SK-N-SH (cell line): Measurements from ENCODE around the gene GSK3A. TPM values are rescaled to one million over a fixed set of nuclear protein-coding genes. Genes with fewer than 3 reads are reported as not detected.

Experiments used
- CTCF ChIA-PET: fragments of 300-600, 350-600 bp; formaldehyde crosslinking; extraction: SDS; loops from one replicate; lab custom pipeline; 2021; lab: Yijun Ruan, JAX
- POLR2A ChIA-PET: fragments of 350-600 bp; sonication (Branson Sonifier 250); formaldehyde crosslinking; extraction: SDS; loops from one replicate; lab custom pipeline; 2020; ENCODE audit warnings: antibody characterized with exemption, inconsistent platforms; lab: Yijun Ruan, JAX
- DNase-seq: peaks from one replicate; pipeline ENCODE4 v3.0.0; 2012
- H2AFZ ChIP-seq: fragments of 200-600 bp; sonication (generic); 2 replicates; pipeline ENCODE4 v1.8.1; 2016; ENCODE audit warnings: antibody characterized with exemption, mild to moderate bottlenecking, low read depth
- H3F3A ChIP-seq: fragments of 200-600 bp; sonication (generic); replicated peaks from 2 replicates; pipeline ENCODE3; 2016; ENCODE audit warnings: antibody characterized with exemption, mild to moderate bottlenecking; ENCODE audit not compliant: insufficient read depth
- H3K27ac ChIP-seq, 2 experiments: fragments of 200-500 bp in 1 of 2; fragments of 200-600 bp in 1 of 2; sonication (Bioruptor generic) in 1 of 2; sonication (generic), shearing (Covaris generic) in 1 of 2; 2 replicates each; pipeline versions ENCODE4 v1.5.1 to v1.6.1; 2014 to 2016; ENCODE audit warnings: low read depth in 2 of 2, inconsistent platforms in 1 of 2, low read length in 1 of 2, mild to moderate bottlenecking in 1 of 2, mixed read lengths in 1 of 2
- H3K27me3 ChIP-seq: fragments of 200-600 bp; sonication (generic), shearing (Covaris generic); 2 replicates; pipeline ENCODE4 v1.6.1; 2016; ENCODE audit warnings: mixed run types; ENCODE audit not compliant: insufficient read depth
- H3K36me3 ChIP-seq, 2 experiments: fragments of 200-500 bp in 1 of 2; fragments of 200-600 bp in 1 of 2; sonication (Bioruptor generic) in 1 of 2; sonication (generic) in 1 of 2; replicated peaks in 1 of 2; 2 replicates each; pipeline versions ENCODE3 to v1.5.1; 2014 to 2016; ENCODE audit warnings: low read length in 1 of 2, mild to moderate bottlenecking in 1 of 2; ENCODE audit not compliant: insufficient read depth in 2 of 2, control insufficient read depth in 1 of 2
- H3K4me1 ChIP-seq, 2 experiments: fragments of 200-500 bp in 1 of 2; fragments of 200-600 bp in 1 of 2; sonication (Bioruptor generic) in 1 of 2; sonication (generic), shearing (Covaris generic) in 1 of 2; 2 replicates each; pipeline versions ENCODE4 v1.5.1 to v1.6.1; 2014 to 2016; ENCODE audit warnings: low read depth in 1 of 2, low read length in 1 of 2, mixed run types in 1 of 2; ENCODE audit not compliant: insufficient read depth in 2 of 2, control insufficient read depth in 1 of 2
- H3K4me2 ChIP-seq: fragments of 200-600 bp; sonication (generic), shearing (Covaris generic); 2 replicates; pipeline ENCODE4 v1.6.1; 2017; ENCODE audit warnings: mixed run types
- H3K4me3 ChIP-seq, 2 experiments: fragments of 200-500 bp in 1 of 2; fragments of 200-600 bp in 1 of 2; sonication (Bioruptor generic) in 1 of 2; sonication (generic), shearing (Covaris generic) in 1 of 2; 2 replicates each; pipeline versions ENCODE4 v1.5.1 to v1.8.1; 2014 to 2016; ENCODE audit warnings: low read depth in 2 of 2, inconsistent platforms in 1 of 2, low read length in 1 of 2, mild to moderate bottlenecking in 1 of 2, mixed read lengths in 1 of 2, moderate library complexity in 1 of 2
- H3K79me2 ChIP-seq: fragments of 200-600 bp; sonication (generic); 2 replicates; pipeline ENCODE4 v1.8.1; 2017; ENCODE audit warnings: mild to moderate bottlenecking; ENCODE audit not compliant: insufficient read depth
- H3K9ac ChIP-seq: fragments of 200-600 bp; sonication (generic); 2 replicates; pipeline ENCODE4 v1.6.1; 2017; ENCODE audit warnings: mixed run types
- H3K9me2 ChIP-seq: fragments of 200-600 bp; sonication (generic); 2 replicates; pipeline ENCODE4 v1.6.1; 2017; ENCODE audit warnings: mixed run types
- H3K9me3 ChIP-seq: fragments of 200-600 bp; sonication (generic); 2 replicates; pipeline ENCODE4 v1.6.1; 2017; ENCODE audit warnings: mixed run types, mild to moderate bottlenecking, moderate library complexity
- H4K20me1 ChIP-seq: fragments of 200-600 bp; sonication (generic); 2 replicates; pipeline ENCODE4 v1.6.1; 2017; ENCODE audit warnings: mild to moderate bottlenecking, mixed run types; ENCODE audit not compliant: insufficient read depth
- EP300 ChIP-seq, 2 experiments: IDR thresholded peaks; 2 replicates each; pipeline versions ENCODE4 v1.4.0 to v1.6.1; 2012; ENCODE audit warnings: borderline replicate concordance in 1 of 2, low read depth in 1 of 2, low read length in 1 of 2
- EZH2phosphoT487 ChIP-seq: fragments of 200-600 bp; sonication (generic); IDR thresholded peaks from 2 replicates; pipeline ENCODE4 v1.6.1; 2017; ENCODE audit warnings: low read depth, mixed run types, mild to moderate bottlenecking, antibody characterized with exemption, moderate library complexity, borderline replicate concordance
- FOSL2 ChIP-seq: IDR thresholded peaks from 2 replicates; pipeline ENCODE4 v1.4.0; 2012; ENCODE audit warnings: low read depth, mild to moderate bottlenecking, moderate library complexity, borderline replicate concordance
- JUND ChIP-seq: IDR thresholded peaks from 2 replicates; pipeline ENCODE4 v1.4.0; 2012
- MEF2A ChIP-seq: IDR thresholded peaks from 2 replicates; pipeline ENCODE4 v1.4.0; 2012; ENCODE audit warnings: low read depth, borderline replicate concordance
- NRF1 ChIP-seq: IDR thresholded peaks from 2 replicates; pipeline ENCODE4 v1.6.1; 2012; ENCODE audit warnings: low read depth, mild to moderate bottlenecking, low read length
- RCOR1 ChIP-seq: fragments of 150-350 bp; IDR thresholded peaks from 2 replicates; pipeline ENCODE4 v1.6.1; 2017; ENCODE audit warnings: antibody characterized with exemption, low read length
- SIN3A ChIP-seq: IDR thresholded peaks from 2 replicates; pipeline ENCODE4 v1.6.1; 2012; ENCODE audit warnings: low read depth, mild to moderate bottlenecking, low read length, moderate library complexity, borderline replicate concordance
- TCF12 ChIP-seq: IDR thresholded peaks from 2 replicates; pipeline ENCODE4 v1.4.0; 2012
- WGBS: methylation state at CpG from one replicate; pipeline ENCODE4 v1.1.6; 2017; ENCODE audit warnings: low lambda C conversion rate; 5-methylcytosine and 5-hydroxymethylcytosine counted together
- polyA plus RNA-seq, 3 experiments: library from polyadenylated mRNA; depleted of rRNA; stranded (reverse); fragments of >200 nt; gene quantifications; 2 replicates each; pipeline ENCODE4 v1.2.3, GENCODE V29; 2012
- TF ChIP-seq, protein P1 (sequence below): IDR thresholded peaks from 2 replicates; pipeline ENCODE4 v1.4.0; 2012; ENCODE audit warnings: low read depth
- TF ChIP-seq, protein P2 (sequence below): fragments of 150-350 bp; IDR thresholded peaks from 2 replicates; pipeline ENCODE4 v1.6.1; 2017; ENCODE audit warnings: antibody characterized with exemption, low read length, low read depth, borderline replicate concordance
- TF ChIP-seq, protein P3 (sequence below): fragments of 150-350 bp; IDR thresholded peaks from 2 replicates; pipeline ENCODE4 v1.6.1; 2016; ENCODE audit warnings: mild to moderate bottlenecking, low read depth, low read length
- TF ChIP-seq, protein P4 (sequence below): IDR thresholded peaks from 2 replicates; pipeline ENCODE4 v1.4.0; 2012; ENCODE audit warnings: low read depth, borderline replicate concordance

Gene GSK3A
- polyA plus RNA-seq, 1 of the 3 experiments (the other 2 are of a cell fraction), result 42.1 TPM

DNA sequence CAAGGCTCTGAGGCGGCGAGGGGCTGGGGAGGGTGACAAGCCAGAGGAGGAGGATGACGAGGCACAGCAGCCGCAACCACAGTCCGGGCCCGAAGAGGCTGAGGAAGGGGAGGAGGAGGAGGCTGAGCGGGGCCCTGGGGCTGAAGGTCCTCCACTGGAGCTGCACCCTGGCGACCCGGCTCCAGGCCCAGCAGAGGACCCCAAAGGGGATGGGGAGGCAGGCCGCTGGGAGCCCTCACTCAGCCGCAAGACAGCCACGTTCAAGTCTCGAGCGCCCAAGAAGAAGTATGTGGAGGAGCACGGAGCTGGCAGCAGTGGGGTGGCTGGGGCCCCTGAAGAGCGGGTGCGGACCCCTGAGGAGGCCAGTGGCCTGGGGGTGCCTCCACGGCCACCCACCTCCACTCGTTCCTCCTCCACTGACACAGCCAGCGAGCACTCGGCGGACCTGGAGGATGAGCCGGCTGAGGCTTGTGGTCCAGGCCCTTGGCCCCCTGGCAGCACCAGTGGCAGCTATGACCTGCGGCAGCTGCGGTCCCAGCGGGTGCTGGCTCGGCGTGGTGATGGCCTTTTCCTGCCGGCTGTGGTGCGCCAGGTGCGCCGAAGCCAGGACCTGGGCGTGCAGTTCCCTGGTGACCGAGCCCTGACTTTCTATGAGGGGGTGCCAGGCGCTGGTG is 29.6 kb upstream of the GSK3A start:
- WGBS, result 96% methylated on average over 25 of the region's 35 CpGs
- CTCF ChIA-PET, result interaction anchor here (1.3 to 1.9 kb wide), 2 partner anchors 17 to 27 kb away, joined by 3 to 4 read pairs; no protein-coding TSS in a partner anchor

DNA sequence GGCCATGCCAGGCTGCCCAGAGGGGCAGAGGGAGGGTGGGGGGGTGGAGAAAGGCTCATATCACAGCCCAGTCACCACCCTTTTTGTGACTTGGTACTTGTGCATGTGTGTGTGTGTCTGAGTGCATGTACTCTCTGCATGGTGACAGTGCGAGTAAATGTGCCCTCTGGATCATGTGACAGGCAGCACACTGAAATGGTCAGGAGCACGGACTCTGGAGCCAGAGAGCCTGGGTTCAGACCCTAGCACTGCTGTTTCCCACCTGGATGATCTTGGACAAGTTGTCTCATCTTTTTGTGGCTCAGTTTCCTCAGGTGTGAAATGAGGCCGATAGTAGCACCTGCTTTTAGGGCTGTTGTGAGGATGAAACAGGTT is 28.6 kb upstream of the GSK3A start:
- Histone ChIP-seq H3K9ac (peak overlapping the region; percentile 86), H3K9me3 (no peaks in the 10 kb centered on the region), H3K27me3 (no peaks in the 10 kb centered on the region), H3K4me3 (peak overlapping the region; percentile 66 to 74), H3K4me2 (peak overlapping the region; percentile 90), H3K36me3 (peaks cover 13 to 34% of the 10 kb centered on the region in 2 experiments), H3F3A (peaks cover 12% of the 10 kb centered on the region), H4K20me1 (no peaks in the 10 kb centered on the region), H3K9me2 (no peaks in the 10 kb centered on the region), H3K27ac (peak overlapping the region; percentile 92 to 96), H2AFZ (no peak overlapping the region), H3K79me2 (peaks cover 67% of the 10 kb centered on the region), H3K4me1 (peaks cover 18 to 42% of the 10 kb centered on the region in 2 experiments; a peak in 3 of 4 replicates)
- 65% methylated on average over 2 of the region's 3 CpGs for WGBS
- TF ChIP-seq SIN3A, result no peak
- TF ChIP-seq, protein P1, sequence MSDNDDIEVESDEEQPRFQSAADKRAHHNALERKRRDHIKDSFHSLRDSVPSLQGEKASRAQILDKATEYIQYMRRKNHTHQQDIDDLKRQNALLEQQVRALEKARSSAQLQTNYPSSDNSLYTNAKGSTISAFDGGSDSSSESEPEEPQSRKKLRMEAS, result no peak
- TF ChIP-seq, protein P2, sequence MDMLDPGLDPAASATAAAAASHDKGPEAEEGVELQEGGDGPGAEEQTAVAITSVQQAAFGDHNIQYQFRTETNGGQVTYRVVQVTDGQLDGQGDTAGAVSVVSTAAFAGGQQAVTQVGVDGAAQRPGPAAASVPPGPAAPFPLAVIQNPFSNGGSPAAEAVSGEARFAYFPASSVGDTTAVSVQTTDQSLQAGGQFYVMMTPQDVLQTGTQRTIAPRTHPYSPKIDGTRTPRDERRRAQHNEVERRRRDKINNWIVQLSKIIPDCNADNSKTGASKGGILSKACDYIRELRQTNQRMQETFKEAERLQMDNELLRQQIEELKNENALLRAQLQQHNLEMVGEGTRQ, result no peak
- TF ChIP-seq, protein P3, sequence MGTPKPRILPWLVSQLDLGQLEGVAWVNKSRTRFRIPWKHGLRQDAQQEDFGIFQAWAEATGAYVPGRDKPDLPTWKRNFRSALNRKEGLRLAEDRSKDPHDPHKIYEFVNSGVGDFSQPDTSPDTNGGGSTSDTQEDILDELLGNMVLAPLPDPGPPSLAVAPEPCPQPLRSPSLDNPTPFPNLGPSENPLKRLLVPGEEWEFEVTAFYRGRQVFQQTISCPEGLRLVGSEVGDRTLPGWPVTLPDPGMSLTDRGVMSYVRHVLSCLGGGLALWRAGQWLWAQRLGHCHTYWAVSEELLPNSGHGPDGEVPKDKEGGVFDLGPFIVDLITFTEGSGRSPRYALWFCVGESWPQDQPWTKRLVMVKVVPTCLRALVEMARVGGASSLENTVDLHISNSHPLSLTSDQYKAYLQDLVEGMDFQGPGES, result no peak
- TF ChIP-seq EZH2phosphoT487, result no peak
- TF ChIP-seq, protein P4, sequence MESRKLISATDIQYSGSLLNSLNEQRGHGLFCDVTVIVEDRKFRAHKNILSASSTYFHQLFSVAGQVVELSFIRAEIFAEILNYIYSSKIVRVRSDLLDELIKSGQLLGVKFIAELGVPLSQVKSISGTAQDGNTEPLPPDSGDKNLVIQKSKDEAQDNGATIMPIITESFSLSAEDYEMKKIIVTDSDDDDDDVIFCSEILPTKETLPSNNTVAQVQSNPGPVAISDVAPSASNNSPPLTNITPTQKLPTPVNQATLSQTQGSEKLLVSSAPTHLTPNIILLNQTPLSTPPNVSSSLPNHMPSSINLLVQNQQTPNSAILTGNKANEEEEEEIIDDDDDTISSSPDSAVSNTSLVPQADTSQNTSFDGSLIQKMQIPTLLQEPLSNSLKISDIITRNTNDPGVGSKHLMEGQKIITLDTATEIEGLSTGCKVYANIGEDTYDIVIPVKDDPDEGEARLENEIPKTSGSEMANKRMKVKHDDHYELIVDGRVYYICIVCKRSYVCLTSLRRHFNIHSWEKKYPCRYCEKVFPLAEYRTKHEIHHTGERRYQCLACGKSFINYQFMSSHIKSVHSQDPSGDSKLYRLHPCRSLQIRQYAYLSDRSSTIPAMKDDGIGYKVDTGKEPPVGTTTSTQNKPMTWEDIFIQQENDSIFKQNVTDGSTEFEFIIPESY, result no peak
- TF ChIP-seq RCOR1, result no peak
- TF ChIP-seq TCF12, result no peak
- ChIA-PET CTCF (interaction anchor here (1.2 to 2.2 kb wide), 4 partner anchors 8 to 28 kb away, joined by 4 to 24 read pairs (median 4); no protein-coding TSS in a partner anchor), POLR2A (interaction anchor here (1.0 to 2.3 kb wide), 3 partner anchors 8 to 28 kb away, joined by 3 to 8 read pairs (median 7); no protein-coding TSS in a partner anchor)
- no peak for DNase-seq

More for the DNA sequence above, 29.6 kb upstream of the GSK3A start:
- Histone ChIP-seq H3K9ac (0 out of 2 replicates have a peak overlapping the region, but pooled peaks have one; percentile 86), H3K27ac (peak overlapping the region in 1 of 2 experiments; percentile 92; a peak in 1 of 4 replicates), H3K4me2 (peak overlapping the region; percentile 90; the same call in 1 of the 2 replicates), H3K4me3 (no peak overlapping the region), H3K27me3 (no peaks in the 10 kb centered on the region), H2AFZ (no peak overlapping the region), H3F3A (peaks cover 12% of the 10 kb centered on the region), H3K36me3 (peaks cover 13 to 39% of the 10 kb centered on the region in 2 experiments), H3K79me2 (peaks cover 77% of the 10 kb centered on the region), H3K9me2 (no peaks in the 10 kb centered on the region), H4K20me1 (no peaks in the 10 kb centered on the region), H3K4me1 (peaks cover 18 to 52% of the 10 kb centered on the region in 2 experiments; a peak in 3 of 4 replicates), H3K9me3 (no peaks in the 10 kb centered on the region)
- TF ChIP-seq MEF2A, result no peak
- no peak for TF ChIP-seq NRF1
- TF ChIP-seq, protein P3, result no peak
- TF ChIP-seq JUND, result no peak
- TF ChIP-seq EP300 (IDR thresholded peaks at IDR 0.05; ENCODE audit: borderline replicate concordance in 1 of 2, low read depth in 1 of 2, low read length in 1 of 2), result no peak
- no peak for TF ChIP-seq SIN3A
- TF ChIP-seq FOSL2, result no peak
- DNase-seq, result no peak
- POLR2A ChIA-PET, result no interaction called here
